IPS DF 6.9 (cell line): ENCODE results near the gene ANKRD16.
A peak's percentile ranks its signal among the peaks of the same experiment; 100 is the strongest.

ENCODE experiments used
- DNase-seq: peaks from one replicate; pipeline ENCODE4 v3.0.0-alpha.2; 2013; ENCODE audit warnings: low read depth, low spot score
- H3K27ac ChIP-seq: one replicate; pipeline ENCODE4 v1.5.1; 2013; ENCODE audit warnings: low read length, control low read depth
- H3K27me3 ChIP-seq: 2 replicates; pipeline ENCODE4 v1.6.1; 2013; ENCODE audit warnings: mild to moderate bottlenecking, low read length; ENCODE audit not compliant: control insufficient read depth, insufficient read depth
- H3K36me3 ChIP-seq: 2 replicates; pipeline ENCODE4 v1.6.1; 2013; ENCODE audit warnings: low read length; ENCODE audit not compliant: control insufficient read depth, insufficient read depth
- H3K4me1 ChIP-seq: 2 replicates; pipeline ENCODE4 v1.6.1; 2013; ENCODE audit warnings: low read length; ENCODE audit not compliant: control insufficient read depth, insufficient read depth
- H3K4me3 ChIP-seq: 2 replicates; pipeline ENCODE4 v1.5.1; 2013; ENCODE audit warnings: mild to moderate bottlenecking, low read length
- H3K9me3 ChIP-seq: 2 replicates; pipeline ENCODE4 v1.6.1; 2013; ENCODE audit warnings: low read length, inconsistent platforms; ENCODE audit not compliant: control insufficient read depth, insufficient read depth
- WGBS: extraction: QIAGEN DNeasy Blood & Tissue Kit; methylation state at CpG from one replicate; pipeline ENCODE4 v1.1.7; 2013; ENCODE audit warnings: mixed read lengths, missing lambda C conversion rate; ENCODE audit not compliant: insufficient read length, insufficient coverage; 5-methylcytosine and 5-hydroxymethylcytosine counted together

ANKRD16 gene

DNA sequence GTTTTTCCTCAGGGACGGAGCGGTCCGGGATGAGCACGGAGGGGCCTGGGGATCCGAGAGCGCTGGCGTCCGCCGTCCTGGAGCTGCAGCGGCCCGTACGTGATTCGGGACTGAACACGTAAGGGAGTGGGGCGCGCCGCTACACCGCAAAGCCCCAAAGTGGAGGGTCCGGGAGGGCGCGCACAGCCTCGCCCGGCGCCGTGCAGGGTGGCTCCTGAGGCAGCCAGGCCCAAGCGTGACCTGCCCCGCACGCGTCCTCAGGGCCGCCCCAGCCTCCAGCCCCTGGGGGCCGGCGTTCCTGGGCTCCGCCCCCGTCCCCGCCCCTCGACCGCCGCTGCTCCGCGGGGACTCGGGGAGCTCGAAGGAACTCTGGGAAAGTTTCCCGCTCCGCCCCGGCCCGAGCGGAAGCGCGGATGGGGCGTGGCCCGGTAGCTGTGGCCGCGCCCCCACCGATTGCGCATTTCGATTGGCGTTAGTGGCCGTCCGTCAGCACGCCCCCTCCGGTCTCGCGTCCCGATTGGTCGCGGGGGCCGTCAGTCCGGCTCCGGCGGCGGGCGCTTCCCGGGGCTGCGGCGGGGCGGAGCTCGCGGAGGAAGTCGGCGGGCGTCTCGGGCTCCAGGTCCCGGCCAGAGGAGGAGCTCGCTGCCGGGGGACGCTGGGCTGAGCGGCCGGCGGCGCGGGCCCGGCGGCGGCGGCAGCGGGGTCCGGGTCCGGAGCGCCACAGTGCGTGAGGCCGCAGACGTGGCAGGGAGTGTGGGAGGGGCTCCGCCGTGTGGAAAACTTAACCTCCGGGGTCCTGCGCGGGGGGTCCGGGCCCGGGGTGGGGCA lies at the start of gene ANKRD16, which contains the start of gene FBH1:
ANKRD16 (minus strand) TSS at position 270 of the 828 bp plus-strand sequence. CDS start 539 bp downstream, outside the sequence.
FBH1 (plus strand) TSS at position 620 of the 828 bp plus-strand sequence; CDS start at position 723, 103 bp downstream.
- peaks cover 7% of the 10 kb centered on the region; the same call in 1 of the 2 replicates for H3K36me3 ChIP-seq
- H3K9me3 ChIP-seq = no peaks in the 10 kb centered on the region
- no peaks in the 10 kb centered on the region; the same call in 1 of the 2 replicates for H3K4me1 ChIP-seq
- H3K4me3 ChIP-seq = peak within 1 kb of the TSS; percentile 86
- H3K27ac ChIP-seq = no peak within 1 kb of the TSS
- H3K27me3 ChIP-seq = no peaks in the 10 kb centered on the region
- no CpG with 5 or more reads among the region's 109 CpGs for WGBS
- DNase-seq = peak; percentile 94

DNA sequence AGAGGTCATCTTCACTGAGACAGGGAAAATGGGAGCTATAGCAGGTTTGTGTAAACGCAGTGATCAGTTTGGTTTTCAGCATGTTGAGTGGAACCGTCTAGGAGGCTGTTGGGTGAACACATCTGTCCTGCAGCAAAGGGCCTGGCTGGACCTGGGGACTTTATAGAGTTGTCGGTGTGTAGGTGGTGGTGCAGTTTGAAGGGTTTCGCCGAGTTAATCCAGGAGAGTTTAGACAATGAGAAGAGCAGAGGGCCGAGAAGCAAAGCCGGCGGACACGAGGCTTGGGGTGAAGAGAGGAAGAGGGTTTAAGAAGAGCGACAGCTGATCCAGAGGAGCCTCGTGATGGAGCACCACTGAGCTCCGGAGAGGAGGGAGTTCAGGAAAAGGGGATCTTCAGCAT lies 48.6 kb upstream of the ANKRD16 start:
- H3K4me3 ChIP-seq = no peak overlapping the region
- no peaks in the 10 kb centered on the region for H3K27me3 ChIP-seq
- no CpG with 5 or more reads among the region's 12 CpGs for WGBS
- H3K9me3 ChIP-seq = no peaks in the 10 kb centered on the region
- H3K4me1 ChIP-seq = no peaks in the 10 kb centered on the region; the same call in 1 of the 2 replicates
- no peak overlapping the region for H3K27ac ChIP-seq
- no peak for DNase-seq
- H3K36me3 ChIP-seq = peaks cover 17% of the 10 kb centered on the region

DNA sequence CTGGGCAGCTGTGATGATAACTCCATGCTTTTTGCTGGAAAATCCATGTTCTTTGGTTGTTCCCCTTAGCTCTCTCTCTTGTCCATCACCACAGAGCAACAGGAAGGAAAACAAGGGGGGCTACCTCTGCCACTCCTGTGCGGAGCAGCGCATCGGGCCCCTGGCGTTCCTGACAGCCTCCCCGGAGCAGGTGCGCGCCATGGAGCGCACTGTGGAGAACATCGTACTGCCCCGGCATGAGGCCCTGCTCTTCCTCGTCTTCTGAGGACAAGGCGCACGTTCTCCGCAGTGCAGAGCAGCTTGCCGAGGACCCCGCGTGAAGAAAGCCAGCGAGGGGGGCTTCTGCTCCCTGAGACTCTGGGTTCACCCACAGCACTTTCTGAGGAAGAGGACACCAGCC lies 47.3 kb upstream of the ANKRD16 start:
- no CpG with 5 or more reads among the region's 18 CpGs for WGBS
- H3K4me1 ChIP-seq = no peaks in the 10 kb centered on the region; the same call in 1 of the 2 replicates
- H3K4me3 ChIP-seq = no peak overlapping the region
- H3K9me3 ChIP-seq = no peaks in the 10 kb centered on the region
- no peaks in the 10 kb centered on the region for H3K27me3 ChIP-seq
- no peak for DNase-seq
- H3K27ac ChIP-seq = no peak overlapping the region
- peaks cover 17% of the 10 kb centered on the region for H3K36me3 ChIP-seq

DNA sequence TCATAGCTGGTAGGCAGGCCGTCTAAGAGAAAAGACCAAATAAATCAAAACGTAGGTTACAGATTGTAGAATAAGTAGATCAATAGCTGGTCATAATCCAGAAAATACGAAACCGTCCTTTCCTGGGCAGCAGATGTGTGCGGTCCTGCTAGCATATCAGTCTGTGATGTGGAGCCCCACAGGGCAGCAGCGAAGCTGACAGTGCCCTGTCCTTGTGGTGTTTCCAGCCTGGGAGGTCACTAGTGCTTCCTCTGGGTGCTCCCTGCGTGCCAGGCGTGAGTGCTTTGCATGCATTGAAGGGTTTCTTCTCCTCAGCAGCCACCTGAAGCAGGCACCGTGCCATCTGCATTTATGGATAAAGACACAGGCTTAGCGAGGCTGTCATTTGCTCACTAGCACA lies 45.9 kb upstream of the ANKRD16 start:
- no peaks in the 10 kb centered on the region; the same call in 1 of the 2 replicates for H3K4me1 ChIP-seq
- no CpG with 5 or more reads among the region's 10 CpGs for WGBS
- H3K4me3 ChIP-seq = no peak overlapping the region
- H3K9me3 ChIP-seq = no peaks in the 10 kb centered on the region
- H3K27ac ChIP-seq = no peak overlapping the region
- peaks cover 17% of the 10 kb centered on the region for H3K36me3 ChIP-seq
- DNase-seq = no peak
- no peaks in the 10 kb centered on the region for H3K27me3 ChIP-seq

DNA sequence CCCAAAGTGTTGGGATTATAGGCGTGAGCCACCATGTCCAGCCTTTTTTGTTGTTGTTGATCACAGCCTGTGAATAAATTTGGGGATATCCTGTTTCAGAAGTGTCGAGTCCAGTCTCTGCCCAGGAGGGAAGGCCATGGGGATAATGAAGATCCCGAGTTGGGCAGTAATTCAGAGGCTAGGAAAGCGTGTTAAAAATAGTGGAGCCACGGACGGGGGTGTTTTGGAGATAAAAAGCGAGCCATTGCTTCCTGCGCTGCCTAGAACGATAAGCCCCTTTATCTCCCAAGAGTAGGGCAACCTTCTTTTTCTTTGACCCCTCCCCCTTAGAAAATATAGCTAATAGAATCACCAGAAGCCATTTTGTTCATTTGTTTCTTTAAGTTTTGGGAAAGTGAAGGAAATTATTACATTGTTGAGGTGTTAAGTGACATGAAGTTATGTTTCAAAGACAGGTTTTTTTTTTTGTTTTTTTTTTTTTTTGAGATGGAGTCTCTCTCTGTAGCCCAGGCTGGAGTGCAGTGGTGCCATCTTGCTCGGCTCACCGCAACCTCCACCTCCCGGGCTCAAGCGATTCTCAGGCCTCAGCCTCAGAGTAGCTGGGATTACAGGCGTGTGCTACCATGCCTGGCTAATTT lies 44.3 kb upstream of the ANKRD16 start:
- WGBS = no CpG with 5 or more reads among the region's 14 CpGs
- Histone ChIP-seq H3K27me3 (no peaks in the 10 kb centered on the region), H3K4me3 (no peak overlapping the region), H3K4me1 (no peaks in the 10 kb centered on the region; the same call in 1 of the 2 replicates), H3K36me3 (peaks cover 20% of the 10 kb centered on the region), H3K27ac (no peak overlapping the region), H3K9me3 (no peaks in the 10 kb centered on the region)
- DNase-seq = no peak

DNA sequence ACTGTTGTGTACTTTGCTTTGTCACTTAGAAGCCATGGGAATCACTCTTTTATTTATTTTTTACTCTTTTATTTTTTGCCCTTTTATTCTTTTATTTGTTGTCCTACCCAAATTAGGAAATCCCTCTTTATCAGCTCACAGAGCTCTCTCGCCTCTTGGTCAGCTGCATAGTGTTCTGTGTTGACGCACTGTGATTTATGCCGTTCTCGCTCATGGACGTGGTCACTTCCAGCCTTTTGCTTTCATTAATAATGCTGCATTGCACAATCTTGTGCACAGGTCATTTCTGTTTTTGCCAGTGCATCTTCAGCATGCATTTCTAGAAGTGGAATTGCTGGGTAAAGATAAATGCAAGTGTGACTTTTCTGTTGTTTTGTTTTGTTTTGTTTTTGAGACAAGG lies 42.7 kb upstream of the ANKRD16 start:
- no peak overlapping the region for H3K4me3 ChIP-seq
- H3K9me3 ChIP-seq = no peaks in the 10 kb centered on the region
- H3K27me3 ChIP-seq = no peaks in the 10 kb centered on the region
- no peaks in the 10 kb centered on the region; the same call in 1 of the 2 replicates for H3K4me1 ChIP-seq
- WGBS = no CpG with 5 or more reads among the region's 5 CpGs
- no peak overlapping the region for H3K27ac ChIP-seq
- no peak for DNase-seq
- peaks cover 24% of the 10 kb centered on the region for H3K36me3 ChIP-seq

DNA sequence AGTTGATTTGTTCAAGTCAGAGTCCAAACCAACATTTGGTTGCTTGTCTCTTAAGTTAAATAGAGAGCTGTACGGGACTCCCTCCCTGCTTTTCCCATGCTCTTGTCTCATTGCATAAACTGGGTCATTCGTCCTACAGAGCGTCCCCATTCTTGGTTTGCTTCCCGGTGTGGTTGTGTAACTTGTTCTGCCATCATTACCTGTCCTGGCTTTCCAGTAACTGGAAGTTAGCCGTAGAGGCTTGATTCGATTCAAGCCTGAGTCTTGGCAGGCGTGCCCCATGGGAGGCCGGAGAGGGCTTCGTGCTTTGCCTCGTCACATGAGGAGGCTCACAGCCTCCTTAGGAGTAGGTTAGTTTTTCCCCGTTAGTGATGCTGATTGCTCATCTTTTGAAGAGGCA lies 40.6 kb upstream of the ANKRD16 start:
- no peaks in the 10 kb centered on the region for H3K4me1 ChIP-seq
- no peaks in the 10 kb centered on the region for H3K9me3 ChIP-seq
- H3K36me3 ChIP-seq = peaks cover 19% of the 10 kb centered on the region; the same call in 1 of the 2 replicates
- WGBS = no CpG with 5 or more reads among the region's 11 CpGs
- no peak for DNase-seq
- no peak overlapping the region for H3K4me3 ChIP-seq
- H3K27ac ChIP-seq = no peak overlapping the region
- H3K27me3 ChIP-seq = no peaks in the 10 kb centered on the region

DNA sequence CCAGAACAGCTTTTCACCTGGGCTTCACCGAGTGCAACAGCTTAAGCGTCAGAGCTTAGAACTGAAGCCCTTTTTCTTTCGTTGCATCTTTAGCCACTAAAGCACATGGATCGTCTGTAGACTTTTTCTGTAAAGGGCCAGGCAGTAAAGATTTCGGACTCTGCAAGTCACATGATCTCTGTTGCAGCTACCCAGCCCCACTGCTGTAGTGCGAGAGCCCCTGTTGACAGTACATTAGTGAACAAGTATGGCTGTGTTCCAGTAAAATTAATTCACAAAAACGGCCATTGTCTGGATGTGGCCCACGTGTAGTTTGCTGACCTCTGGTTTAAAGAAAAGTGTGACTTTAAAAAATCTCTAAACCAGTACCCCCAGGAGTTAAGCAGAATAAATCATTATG lies 39.7 kb upstream of the ANKRD16 start:
- peaks cover 19% of the 10 kb centered on the region; the same call in 1 of the 2 replicates for H3K36me3 ChIP-seq
- no peak for DNase-seq
- H3K4me3 ChIP-seq = no peak overlapping the region
- H3K9me3 ChIP-seq = no peaks in the 10 kb centered on the region
- H3K27me3 ChIP-seq = no peaks in the 10 kb centered on the region
- no peak overlapping the region for H3K27ac ChIP-seq
- WGBS = no CpG with 5 or more reads among the region's 8 CpGs
- no peaks in the 10 kb centered on the region for H3K4me1 ChIP-seq

DNA sequence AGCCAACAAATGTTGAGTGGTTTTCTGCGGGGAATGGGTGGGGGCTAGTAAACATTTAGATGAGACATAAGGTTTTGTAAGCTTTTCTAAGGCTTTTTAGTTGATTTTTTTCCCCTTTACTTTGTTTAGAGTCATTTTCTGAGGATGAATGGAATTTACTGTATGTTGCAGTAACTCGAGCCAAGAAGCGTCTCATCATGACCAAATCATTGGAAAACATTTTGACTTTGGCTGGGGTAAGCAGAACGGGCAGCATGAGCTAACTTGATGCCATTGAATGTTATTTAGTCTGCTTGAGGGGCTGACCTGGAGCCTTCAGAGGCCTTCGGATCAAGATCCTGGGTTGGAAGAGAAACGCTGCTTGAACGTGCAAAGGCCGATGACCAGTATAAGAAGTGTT lies 37.6 kb upstream of the ANKRD16 start:
- no peak for DNase-seq
- Histone ChIP-seq H3K9me3 (no peaks in the 10 kb centered on the region), H3K36me3 (peaks cover 26% of the 10 kb centered on the region), H3K27me3 (no peaks in the 10 kb centered on the region), H3K4me3 (no peak overlapping the region), H3K27ac (no peak overlapping the region), H3K4me1 (no peaks in the 10 kb centered on the region)
- WGBS = no CpG with 5 or more reads among the region's 8 CpGs

DNA sequence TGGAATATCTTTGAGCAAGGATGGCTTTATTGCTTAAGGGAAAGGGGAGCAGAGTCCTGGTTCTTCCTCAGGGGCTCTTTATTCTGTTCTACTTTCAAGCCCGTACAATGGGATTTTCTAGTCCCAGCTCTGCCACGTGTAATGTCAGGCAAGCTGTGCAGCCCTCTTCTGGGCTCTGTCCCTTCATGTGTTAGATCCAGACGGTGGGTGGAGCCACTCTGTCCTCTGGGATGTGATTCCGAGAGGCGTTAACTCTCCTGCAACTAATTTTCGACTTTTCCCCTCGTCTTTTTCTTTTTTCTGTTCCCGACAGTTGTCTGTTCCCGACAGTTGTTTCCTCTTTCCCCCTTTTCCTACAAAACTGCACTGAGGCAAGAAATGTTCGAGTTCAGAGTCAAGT lies 35.2 kb upstream of the ANKRD16 start:
- H3K27ac ChIP-seq = no peak overlapping the region
- no peaks in the 10 kb centered on the region for H3K9me3 ChIP-seq
- no peaks in the 10 kb centered on the region for H3K27me3 ChIP-seq
- no peak overlapping the region for H3K4me3 ChIP-seq
- DNase-seq = no peak
- H3K36me3 ChIP-seq = peaks cover 32% of the 10 kb centered on the region
- no CpG with 5 or more reads among the region's 10 CpGs for WGBS
- H3K4me1 ChIP-seq = no peaks in the 10 kb centered on the region
